ENCODE measurements around the gene CTSC.

DNA sequence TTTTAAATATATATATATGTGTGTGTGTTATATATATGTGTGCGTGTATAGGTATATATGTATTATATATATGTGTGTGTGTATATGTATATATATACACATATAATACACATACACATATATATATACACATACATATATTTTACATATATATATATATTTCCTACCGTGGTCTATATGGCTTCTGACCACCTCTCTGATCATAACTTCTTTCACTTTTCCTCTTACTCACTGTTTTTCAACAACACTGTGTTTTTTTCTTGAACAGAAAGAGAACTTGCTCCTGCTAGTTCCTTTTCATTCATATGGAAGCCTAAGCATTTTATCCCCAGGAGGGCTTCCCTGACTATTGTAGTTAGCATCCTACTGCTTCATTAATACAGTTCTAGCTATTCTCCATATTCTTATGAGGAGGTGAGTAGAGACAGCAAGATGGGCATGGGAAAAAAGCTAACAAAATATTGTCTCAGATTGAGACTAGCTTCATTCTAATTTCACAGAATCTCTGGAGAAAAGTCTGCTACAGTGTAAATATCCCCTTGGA is 38.5 kb upstream of the CTSC start:
- no peak for TF ChIP-seq EZH2 (IDR thresholded peaks at IDR 0.05; ENCODE audit: low read length)
- TF ChIP-seq, protein P1, sequence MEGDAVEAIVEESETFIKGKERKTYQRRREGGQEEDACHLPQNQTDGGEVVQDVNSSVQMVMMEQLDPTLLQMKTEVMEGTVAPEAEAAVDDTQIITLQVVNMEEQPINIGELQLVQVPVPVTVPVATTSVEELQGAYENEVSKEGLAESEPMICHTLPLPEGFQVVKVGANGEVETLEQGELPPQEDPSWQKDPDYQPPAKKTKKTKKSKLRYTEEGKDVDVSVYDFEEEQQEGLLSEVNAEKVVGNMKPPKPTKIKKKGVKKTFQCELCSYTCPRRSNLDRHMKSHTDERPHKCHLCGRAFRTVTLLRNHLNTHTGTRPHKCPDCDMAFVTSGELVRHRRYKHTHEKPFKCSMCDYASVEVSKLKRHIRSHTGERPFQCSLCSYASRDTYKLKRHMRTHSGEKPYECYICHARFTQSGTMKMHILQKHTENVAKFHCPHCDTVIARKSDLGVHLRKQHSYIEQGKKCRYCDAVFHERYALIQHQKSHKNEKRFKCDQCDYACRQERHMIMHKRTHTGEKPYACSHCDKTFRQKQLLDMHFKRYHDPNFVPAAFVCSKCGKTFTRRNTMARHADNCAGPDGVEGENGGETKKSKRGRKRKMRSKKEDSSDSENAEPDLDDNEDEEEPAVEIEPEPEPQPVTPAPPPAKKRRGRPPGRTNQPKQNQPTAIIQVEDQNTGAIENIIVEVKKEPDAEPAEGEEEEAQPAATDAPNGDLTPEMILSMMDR (optimal IDR thresholded peaks at IDR 0.05 in 1 of 3, IDR thresholded peaks at IDR 0.05 in 1 of 3, conservative IDR thresholded peaks at IDR 0.05 in 1 of 3; ENCODE audit: extremely low read depth in 1 of 3, insufficient read depth in 2 of 3, low read length in 3 of 3), result no peak

All from keratinocyte (primary cell).